OCI-LY7 (cell line): Measurements from ENCODE around the gene ETS2. TPM values are rescaled to one million over a fixed set of nuclear protein-coding genes. Genes with fewer than 3 reads are reported as not detected.

Experiments
- Bru-seq: library from RNA; stranded (reverse); fragments of 400-500 nt; gene quantifications from one replicate; lab custom pipeline; 2021; lab: Mats Ljungman, UMichigan
- BruChase-seq, 2 experiments: library from RNA; stranded (reverse); fragments of 400-500 nt; gene quantifications; one replicate each; lab custom pipeline; 2021; lab: Mats Ljungman, UMichigan
- BruUV-seq: library from RNA; stranded (reverse); fragments of 400-500 nt; replicated peaks from 2 replicates; lab custom pipeline; 2021; lab: Mats Ljungman, UMichigan
- CTCF ChIA-PET: fragments of 300-600 bp; sonication (Branson Sonifier 250); formaldehyde crosslinking; loops from one replicate; lab custom pipeline; 2022; ENCODE audit warnings: antibody characterized with exemption; ENCODE audit not compliant: unreplicated experiment; lab: Charles Lee
- POLR2A ChIA-PET: fragments of 300-600 bp; sonication (Branson Sonifier 250); formaldehyde crosslinking; loops from one replicate; lab custom pipeline; 2022; ENCODE audit warnings: antibody characterized with exemption; lab: Charles Lee
- DNase-seq: peaks from one replicate; pipeline ENCODE4 v3.0.0-alpha.2; 2015; ENCODE audit warnings: low spot score
- H2AFZ ChIP-seq: fragments of 200-600 bp; sonication (generic), shearing (Covaris generic); 2 replicates; pipeline ENCODE4 v1.6.1; 2014; ENCODE audit warnings: mild to moderate bottlenecking, antibody characterized with exemption, low read length, moderate library complexity
- H3K27ac ChIP-seq: fragments of 200-600 bp; sonication (generic); 2 replicates; pipeline ENCODE4 v1.5.1; 2014; ENCODE audit warnings: mixed run types, low read depth, mild to moderate bottlenecking, moderate library complexity, low read length, inconsistent platforms; ENCODE audit not compliant: poor library complexity, severe bottlenecking
- H3K36me3 ChIP-seq: fragments of 200-600 bp; sonication (generic); 2 replicates; pipeline ENCODE4 v1.6.1; 2014; ENCODE audit warnings: mild to moderate bottlenecking, antibody characterized with exemption, low read length, moderate library complexity, mixed read lengths; ENCODE audit not compliant: insufficient read depth
- H3K4me1 ChIP-seq: fragments of 200-600 bp; sonication (generic); 2 replicates; pipeline ENCODE4 v1.5.1; 2014; ENCODE audit warnings: mild to moderate bottlenecking, low read length; ENCODE audit not compliant: insufficient read depth, poor library complexity, severe bottlenecking
- H3K4me2 ChIP-seq: fragments of 200-600 bp; sonication (generic); 2 replicates; pipeline ENCODE4 v1.6.1; 2014; ENCODE audit warnings: mild to moderate bottlenecking, low read length
- H3K4me3 ChIP-seq: fragments of 200-600 bp; sonication (generic); 2 replicates; pipeline ENCODE4 v1.5.1; 2014; ENCODE audit warnings: mild to moderate bottlenecking, low read depth, low read length; ENCODE audit not compliant: poor library complexity, severe bottlenecking
- H3K79me2 ChIP-seq: fragments of 200-600 bp; sonication (generic); 2 replicates; pipeline ENCODE4 v1.6.1; 2016; ENCODE audit warnings: low read depth, mild to moderate bottlenecking, low read length, moderate library complexity, mixed read lengths; ENCODE audit not compliant: insufficient read depth
- H3K9me2 ChIP-seq: fragments of 200-600 bp; sonication (generic); 2 replicates; pipeline ENCODE4 v1.6.1; 2016; ENCODE audit warnings: mild to moderate bottlenecking, low read length, mixed read lengths; ENCODE audit not compliant: insufficient read depth
- H3K9me3 ChIP-seq: fragments of 200-600 bp; sonication (generic); 2 replicates; pipeline ENCODE4 v1.6.1; 2014; ENCODE audit warnings: mild to moderate bottlenecking, mixed run types, low read length, mixed read lengths
- H4K20me1 ChIP-seq: fragments of 200-600 bp; sonication (generic); 2 replicates; pipeline ENCODE4 v1.6.1; 2014; ENCODE audit warnings: mild to moderate bottlenecking, antibody characterized with exemption, low read length, moderate library complexity, mixed read lengths; ENCODE audit not compliant: insufficient read depth
- CTCF ChIP-seq: fragments of 200-600 bp; sonication (generic); conservative IDR thresholded peaks from 2 replicates; pipeline ENCODE4 v1.5.1; 2014; ENCODE audit warnings: mild to moderate bottlenecking, antibody characterized with exemption, low read length, moderate library complexity, mixed read lengths
- EZH2phosphoT487 ChIP-seq: fragments of 200-600 bp; sonication (generic); IDR thresholded peaks from 2 replicates; pipeline ENCODE4 v1.6.1; 2018; ENCODE audit warnings: low read depth, borderline replicate concordance, mild to moderate bottlenecking, mixed run types, antibody characterized with exemption, low read length, moderate library complexity, mixed read lengths
- intact Hi-C: fragments of 100-400 bp; cut with micrococcal nuclease; formaldehyde crosslinking; loops from one replicate; pipeline ENCODE4 v1.10.0; 2022; ENCODE audit not compliant: unreplicated experiment
- long read RNA-seq: library from polyadenylated mRNA; stranded (forward); transcript quantifications from one replicate; pipeline ENCODE4 v2.0.0, GENCODE V29; 2022
- total RNA-seq, 2 experiments: library from RNA; depleted of rRNA in 1 of 2; stranded (reverse); fragments of >200 nt in 1 of 2; shearing (Covaris generic) in 1 of 2; gene quantifications; 2 replicates each; pipeline ENCODE4 v1.2.3, GENCODE V29; 2014 to 2022

Gene ETS2
- 9.8 and 10.3 TPM in 2 replicates for total RNA-seq (2014; rRNA removed; shearing (Covaris generic))
- total RNA-seq (2022) = 23.1 and 24.1 TPM in 2 replicates
- Bru-seq, nascent RNA = percentile 75 among the genes with signal in this experiment
- BruChase-seq, experiment 1, labeled RNA remaining after a 6-hour chase = percentile 62 among the genes with signal in this experiment
- percentile 71 among the genes with signal in this experiment for BruChase-seq, experiment 2, labeled RNA remaining after a 2-hour chase
- long read RNA-seq, transcript ETS2-202 (10 exons, 3,766 nt) = major isoform, 21 of 34 reads
- long read RNA-seq, partial matches to known transcripts = 9 of 34 reads
- long read RNA-seq, other reads (novel, unspliced or antisense) = 4 of 34 reads

- peak within 1 kb of the TSS; percentile 44 for H3K27ac ChIP-seq
- H3K36me3 ChIP-seq = peaks cover 25% of the 10 kb centered on the region
- intact Hi-C loops = loop anchor here (1.0 to 5.0 kb wide), 4 partner anchors 38 to 211 kb away; no protein-coding TSS in a partner anchor
- peaks cover 34% of the 10 kb centered on the region for H3K79me2 ChIP-seq
- peak within 1 kb of the TSS; percentile 88 for H3K4me3 ChIP-seq
- CTCF ChIA-PET = no interaction called here
- POLR2A ChIA-PET = interaction anchor here (0.6 kb wide), 1 partner anchor 82 kb away, joined by 3 read pairs; no protein-coding TSS in a partner anchor
- 0 out of 2 replicates have a peak, but pooled peaks cover 4% of the 10 kb centered on the region for H4K20me1 ChIP-seq
- H3K4me2 ChIP-seq = peak within 1 kb of the TSS; percentile 88
- peak within 1 kb of the TSS; percentile 80 for H2AFZ ChIP-seq
- BruUV-seq = no TSS peak
- no peak for TF ChIP-seq EZH2phosphoT487
- TF ChIP-seq CTCF = peak; percentile 35; the same call in 1 of the 2 replicates
- peak; percentile 83 for DNase-seq
- H3K9me2 ChIP-seq = no peaks in the 10 kb centered on the region
- 0 out of 2 replicates have a peak, but pooled peaks cover 3% of the 10 kb centered on the region for H3K9me3 ChIP-seq
- H3K4me1 ChIP-seq = peaks cover 41% of the 10 kb centered on the region
These were observed at the start of gene ETS2 for GRCh38 chr21:38805328-38806152. ETS2 (plus strand) TSS chr21:38805929; CDS start chr21:38810035, 4,106 bp downstream.

- no peak overlapping the region for H3K4me3 ChIP-seq
- H3K9me2 ChIP-seq = no peaks in the 10 kb centered on the region
- intact Hi-C loops = no loop called here
- POLR2A ChIA-PET = interaction anchor here (0.9 kb wide), 1 partner anchor 13 kb away, joined by 5 read pairs; no protein-coding TSS in a partner anchor
- no peaks in the 10 kb centered on the region for H3K9me3 ChIP-seq
- no peaks in the 10 kb centered on the region for H3K79me2 ChIP-seq
- no TSS peak for BruUV-seq
- H3K4me1 ChIP-seq = no peaks in the 10 kb centered on the region
- H4K20me1 ChIP-seq = no peaks in the 10 kb centered on the region
- CTCF ChIA-PET = no interaction called here
- no peak overlapping the region for H3K4me2 ChIP-seq
- no peak for DNase-seq
- no peaks in the 10 kb centered on the region for H3K36me3 ChIP-seq
- no peak overlapping the region for H3K27ac ChIP-seq
- no peak overlapping the region for H2AFZ ChIP-seq
- TF ChIP-seq EZH2phosphoT487 = no peak
- TF ChIP-seq CTCF = no peak
These were observed 49.0 kb upstream of the ETS2 start for GRCh38 chr21:38756746-38757145.
